Measurements from ENCODE around the gene CDSN.

DNA sequence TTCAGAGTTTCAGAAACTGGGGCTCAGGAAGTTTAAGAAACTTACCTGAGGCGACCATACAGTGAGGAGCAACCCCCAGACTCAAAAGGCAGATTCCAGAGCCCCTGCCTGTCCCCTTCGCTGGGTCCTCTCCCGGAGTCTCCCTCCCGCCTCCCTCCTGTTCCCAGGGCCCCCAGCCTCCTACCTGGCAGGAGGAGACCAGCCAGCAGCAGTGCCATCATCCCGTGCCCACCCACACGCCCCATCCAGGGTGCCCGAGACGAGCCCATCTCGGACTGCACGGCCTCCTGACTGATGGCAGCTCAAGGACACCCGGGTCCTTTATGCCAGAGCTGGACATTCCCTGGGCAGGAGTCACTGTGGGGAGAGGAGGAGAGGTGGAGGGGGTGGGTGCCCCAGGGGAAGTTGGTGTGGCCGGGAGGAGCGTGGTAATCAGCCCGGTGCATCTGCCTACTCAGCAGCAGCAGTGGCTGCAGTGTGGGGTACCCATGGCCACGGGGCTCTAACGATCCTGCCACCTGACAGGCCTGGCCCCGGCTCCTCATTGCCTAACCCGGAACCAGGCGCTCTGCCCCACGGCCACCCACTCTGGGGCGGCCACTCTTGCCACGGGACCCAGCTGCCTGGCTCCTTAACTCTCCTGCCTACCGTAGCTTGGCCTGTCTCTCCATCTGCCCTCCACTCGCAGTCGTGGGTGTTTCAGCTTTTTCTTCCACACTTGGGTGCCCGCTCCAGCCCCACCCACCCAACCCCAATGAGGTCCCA, at the start of gene CDSN:
- TF ChIP-seq, protein P1, sequence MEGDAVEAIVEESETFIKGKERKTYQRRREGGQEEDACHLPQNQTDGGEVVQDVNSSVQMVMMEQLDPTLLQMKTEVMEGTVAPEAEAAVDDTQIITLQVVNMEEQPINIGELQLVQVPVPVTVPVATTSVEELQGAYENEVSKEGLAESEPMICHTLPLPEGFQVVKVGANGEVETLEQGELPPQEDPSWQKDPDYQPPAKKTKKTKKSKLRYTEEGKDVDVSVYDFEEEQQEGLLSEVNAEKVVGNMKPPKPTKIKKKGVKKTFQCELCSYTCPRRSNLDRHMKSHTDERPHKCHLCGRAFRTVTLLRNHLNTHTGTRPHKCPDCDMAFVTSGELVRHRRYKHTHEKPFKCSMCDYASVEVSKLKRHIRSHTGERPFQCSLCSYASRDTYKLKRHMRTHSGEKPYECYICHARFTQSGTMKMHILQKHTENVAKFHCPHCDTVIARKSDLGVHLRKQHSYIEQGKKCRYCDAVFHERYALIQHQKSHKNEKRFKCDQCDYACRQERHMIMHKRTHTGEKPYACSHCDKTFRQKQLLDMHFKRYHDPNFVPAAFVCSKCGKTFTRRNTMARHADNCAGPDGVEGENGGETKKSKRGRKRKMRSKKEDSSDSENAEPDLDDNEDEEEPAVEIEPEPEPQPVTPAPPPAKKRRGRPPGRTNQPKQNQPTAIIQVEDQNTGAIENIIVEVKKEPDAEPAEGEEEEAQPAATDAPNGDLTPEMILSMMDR (IDR thresholded peaks at IDR 0.05 in 8 of 11, conservative IDR thresholded peaks at IDR 0.05 in 3 of 11) = no peak
- TF ChIP-seq POLR2A (IDR thresholded peaks at IDR 0.05) = no peak
